GM18861 (cell line): Measurements from ENCODE around the gene ZDHHC4.
"Not testable (repeated sequence)": the region's sequence is repeated elsewhere in the genome, so short reads cannot be mapped to it uniquely, and the experiment has no call there.

ENCODE experiments used
- ATAC-seq: cut with Tn5 transposase; IDR thresholded peaks from one replicate; pipeline ENCODE4 v1.9.1; 2021; ENCODE audit not compliant: unreplicated experiment

ZDHHC4 gene

DNA sequence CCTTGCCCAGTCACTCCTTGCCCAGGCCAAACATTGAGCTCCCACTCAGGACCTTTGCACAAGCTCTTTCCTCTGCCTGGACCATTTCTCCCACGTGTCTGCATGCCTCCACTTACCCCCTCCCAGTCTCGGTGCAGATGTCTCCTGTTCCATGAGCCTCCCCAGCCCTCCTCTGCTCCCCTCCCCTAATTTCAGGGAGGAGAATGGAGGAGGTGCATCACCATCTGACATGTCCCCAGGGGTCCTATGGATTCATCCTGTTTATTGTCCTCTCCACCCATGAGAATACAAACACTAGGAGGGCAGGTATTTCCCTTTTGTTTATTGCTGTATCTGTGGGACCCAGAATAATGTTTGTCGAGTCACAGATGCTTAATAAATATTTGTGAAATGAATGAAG lies 17.4 kb upstream of the ZDHHC4 start:
- no peak for ATAC-seq

DNA sequence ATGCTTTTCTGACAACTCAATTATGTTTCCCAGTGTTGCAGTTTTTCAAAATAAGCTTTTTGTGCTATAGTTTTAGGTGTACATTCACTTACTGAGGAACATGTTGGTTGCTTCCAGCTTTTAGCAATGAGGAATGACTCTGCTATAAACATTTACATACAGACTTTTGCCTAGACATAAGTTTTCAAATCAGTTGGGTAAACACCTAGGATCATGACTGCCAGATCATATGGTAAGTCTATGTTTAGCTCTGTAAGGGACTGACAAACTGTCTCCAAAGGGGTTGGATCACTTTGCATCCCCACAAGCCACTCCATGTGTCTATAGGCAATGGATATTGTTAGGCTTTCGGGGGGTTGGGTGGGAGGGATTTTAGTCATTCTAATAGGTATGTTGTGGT lies 15.1 kb upstream of the ZDHHC4 start:
- ATAC-seq: no peak

- ATAC-seq: no peak
These were observed 13.1 kb upstream of the ZDHHC4 start for GRCh38 chr7:6563936-6564770.

DNA sequence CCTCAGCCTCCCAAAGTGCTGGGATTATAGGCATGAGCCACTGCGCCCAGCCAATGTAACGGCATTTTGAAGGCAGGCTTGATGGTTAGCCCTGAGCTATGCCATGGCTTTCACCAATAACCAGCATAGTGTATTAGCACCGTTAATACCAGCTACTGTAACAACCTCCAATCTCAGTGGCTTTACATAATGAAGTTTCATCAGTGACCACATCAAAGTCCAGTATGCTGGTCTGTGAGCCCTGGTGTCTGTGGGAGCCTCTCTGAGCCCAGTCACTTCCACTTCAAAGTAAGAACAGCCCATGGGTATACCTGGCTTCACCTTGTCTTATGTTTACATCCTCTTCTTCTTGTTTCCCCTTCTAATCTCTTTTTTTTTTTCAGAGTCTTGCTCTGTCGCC lies 11.6 kb upstream of the ZDHHC4 start:
- ATAC-seq: no peak

- no peak for ATAC-seq
These were observed 9.4 kb upstream of the ZDHHC4 start for GRCh38 chr7:6567886-6568285.

- no peak for ATAC-seq
These were observed 6.0 kb upstream of the ZDHHC4 start for GRCh38 chr7:6571160-6571779.

GRCh38 chr7:6575281-6576023 lies 1.8 kb upstream of the ZDHHC4 start:
- ATAC-seq: no peak

- no peak for ATAC-seq
These were observed 1.0 kb upstream of the ZDHHC4 start for GRCh38 chr7:6576024-6576866.

DNA sequence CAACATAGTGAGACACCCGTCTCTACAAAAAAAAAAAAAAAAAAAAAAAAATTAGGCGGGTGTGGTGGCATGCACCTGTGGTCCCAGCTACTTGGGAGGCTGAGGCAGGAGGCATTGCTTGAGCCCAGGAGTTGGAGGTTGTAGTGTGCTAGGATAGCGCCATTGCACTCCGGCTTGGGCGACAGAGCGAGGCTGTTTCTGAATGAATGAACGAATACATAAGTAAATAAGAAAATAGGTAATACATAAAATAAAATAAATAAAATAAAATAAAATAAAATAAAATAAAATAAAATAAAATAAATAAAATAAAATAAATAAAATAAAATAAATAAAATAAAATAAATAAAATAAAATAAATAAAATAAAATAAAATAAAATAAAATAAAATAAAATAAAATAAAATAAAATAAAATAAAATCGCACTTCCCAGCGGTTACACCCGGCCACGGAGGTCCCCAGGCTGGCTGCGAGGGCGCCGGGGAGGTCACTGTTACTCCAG lies 336 bp upstream of the ZDHHC4 start:
- not testable (repeated sequence) for ATAC-seq

DNA sequence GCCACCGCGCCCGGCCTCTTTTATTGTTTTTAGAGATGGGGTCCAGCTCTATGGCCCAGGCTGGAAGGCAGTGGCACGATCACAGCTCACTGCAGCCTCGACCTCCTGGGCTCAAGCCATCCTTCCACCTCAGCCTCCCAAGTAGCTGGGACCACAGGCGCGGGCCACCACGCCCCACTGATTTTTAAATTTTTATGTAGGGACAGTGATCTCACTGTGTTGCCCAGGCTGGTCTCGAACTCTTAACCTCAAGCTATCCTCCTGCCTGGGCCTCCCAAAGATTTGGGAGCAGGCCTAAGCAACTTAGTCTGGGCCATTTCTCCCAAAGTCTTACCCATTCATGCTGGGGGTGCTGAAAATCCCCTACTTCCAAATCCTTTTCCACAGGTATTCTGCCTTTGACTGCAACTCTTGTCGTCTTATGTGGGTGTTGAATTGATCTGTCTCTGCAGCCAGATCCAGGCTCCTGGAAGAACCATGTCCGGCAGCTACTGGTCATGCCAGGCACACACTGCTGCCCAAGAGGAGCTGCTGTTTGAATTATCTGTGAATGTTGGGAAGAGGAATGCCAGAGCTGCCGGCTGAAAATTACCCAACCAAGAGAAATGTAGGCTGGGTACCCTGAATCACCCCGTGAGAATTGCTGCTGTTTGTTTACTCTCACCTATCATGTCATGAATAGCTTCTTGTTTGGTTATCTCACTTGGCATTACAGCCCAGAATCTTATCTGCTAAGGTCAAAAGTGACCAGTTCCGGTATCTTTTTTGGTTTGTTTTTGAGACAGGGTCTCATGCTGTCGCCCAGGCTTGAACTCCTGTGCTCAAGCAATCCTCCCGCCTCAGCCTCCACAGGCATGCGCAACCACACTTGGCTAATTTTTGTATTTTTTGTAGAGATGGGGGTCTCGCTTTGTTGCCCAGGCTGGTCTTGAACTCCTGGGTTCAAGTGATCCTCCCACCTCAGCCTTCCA lies 1.1 kb downstream of the ZDHHC4 start:
- no peak for ATAC-seq

DNA sequence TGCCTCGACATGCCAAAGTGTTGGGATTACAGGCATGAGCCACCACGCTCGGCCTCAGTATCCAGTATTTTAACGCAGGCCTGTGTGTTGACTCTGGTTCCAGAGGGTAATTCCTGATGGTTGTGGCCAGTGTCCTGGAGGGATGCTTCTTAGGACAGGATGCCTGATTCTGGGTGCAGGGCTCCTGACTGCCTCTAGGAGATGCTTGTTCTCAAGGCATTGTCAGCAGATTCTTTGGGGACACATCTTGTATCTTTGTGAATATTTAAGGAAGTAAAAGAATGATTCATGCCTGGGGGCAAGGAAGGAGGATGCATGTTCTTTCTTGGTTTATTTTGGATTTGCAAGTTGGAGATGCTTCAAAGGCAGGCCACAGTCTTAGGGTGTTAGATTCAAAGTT lies 2.2 kb downstream of the ZDHHC4 start:
- no peak for ATAC-seq

DNA sequence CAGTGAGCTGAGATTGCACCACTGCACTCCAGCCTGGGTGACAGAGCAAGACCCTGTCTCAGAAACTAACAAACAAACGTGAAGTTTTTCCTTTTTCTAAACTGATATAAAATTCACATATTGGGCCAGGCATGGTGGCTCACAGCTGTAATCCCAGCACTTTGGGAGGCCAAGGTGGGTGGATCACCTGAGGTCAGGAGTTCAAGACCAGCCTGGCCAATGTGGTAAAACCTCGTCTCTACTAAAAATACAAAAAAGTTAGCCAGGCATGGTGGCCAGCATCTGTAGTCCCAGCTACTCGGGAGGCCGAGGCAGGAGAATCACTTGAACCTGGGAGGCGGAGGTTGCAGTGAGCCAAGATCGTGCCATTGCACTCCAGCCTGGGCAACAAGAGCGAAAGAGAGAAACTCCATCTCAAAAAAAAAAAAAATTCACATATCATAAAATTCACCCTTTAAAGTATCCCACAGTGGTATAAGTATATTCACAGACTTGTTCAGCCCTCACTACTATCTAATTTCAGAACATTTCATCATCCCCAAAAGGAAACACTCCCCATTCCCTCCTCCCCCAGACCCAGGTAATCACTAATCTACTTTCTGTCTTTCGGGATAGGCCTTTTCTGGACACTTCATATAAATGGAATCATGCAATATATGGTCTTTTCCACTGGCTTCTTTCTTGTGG lies 8.6 kb downstream of the ZDHHC4 start:
- not testable (repeated sequence) for ATAC-seq

DNA sequence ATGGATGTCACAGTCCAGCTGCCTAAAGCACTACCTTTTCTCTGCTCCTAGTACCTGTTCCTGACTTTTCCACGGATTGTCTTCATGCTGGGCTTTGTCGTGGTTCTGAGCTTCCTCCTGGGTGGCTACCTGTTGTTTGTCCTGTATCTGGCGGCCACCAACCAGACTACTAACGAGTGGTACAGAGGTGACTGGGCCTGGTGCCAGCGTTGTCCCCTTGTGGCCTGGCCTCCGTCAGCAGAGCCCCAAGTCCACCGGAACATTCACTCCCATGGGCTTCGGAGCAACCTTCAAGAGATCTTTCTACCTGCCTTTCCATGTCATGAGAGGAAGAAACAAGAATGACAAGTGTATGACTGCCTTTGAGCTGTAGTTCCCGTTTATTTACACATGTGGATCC lies 11.3 kb downstream of the ZDHHC4 start:
- ATAC-seq: no peak

- no peak for ATAC-seq
These were observed 12.0 kb downstream of the ZDHHC4 start for GRCh38 chr7:6589151-6589828.

DNA sequence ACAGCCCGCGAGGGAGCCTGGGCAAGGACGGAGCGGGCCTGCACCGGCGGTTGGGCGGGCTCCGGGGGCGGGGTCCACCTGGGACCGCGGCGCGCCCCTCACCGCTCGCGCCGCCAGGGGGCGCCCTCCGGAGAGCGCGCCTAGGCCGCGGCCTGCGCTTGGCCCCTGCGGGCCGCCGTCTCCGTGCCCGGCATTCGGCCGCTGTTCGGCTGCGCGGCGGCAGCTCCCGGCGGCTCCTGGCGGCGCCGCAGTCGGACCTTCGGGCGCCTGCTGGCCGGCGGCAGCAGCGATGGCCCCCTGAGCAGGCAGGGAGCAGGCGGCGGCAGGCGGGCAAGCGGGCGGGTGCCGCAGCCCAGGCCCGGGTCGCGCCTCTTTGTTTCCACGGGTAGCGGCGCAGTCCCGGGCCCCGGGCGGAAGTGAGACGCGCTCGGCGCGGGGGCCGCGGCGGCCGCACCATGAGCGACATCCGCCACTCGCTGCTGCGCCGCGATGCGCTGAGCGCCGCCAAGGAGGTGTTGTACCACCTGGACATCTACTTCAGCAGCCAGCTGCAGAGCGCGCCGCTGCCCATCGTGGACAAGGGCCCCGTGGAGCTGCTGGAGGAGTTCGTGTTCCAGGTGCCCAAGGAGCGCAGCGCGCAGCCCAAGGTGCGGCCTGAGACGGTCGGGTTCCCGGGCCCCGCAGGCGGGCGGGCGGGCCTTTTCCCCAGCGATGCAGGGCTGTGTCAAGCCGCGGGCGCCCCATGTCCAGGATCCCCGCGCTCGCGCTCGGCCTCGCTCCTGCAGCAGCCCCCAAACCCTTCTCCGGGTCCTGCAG lies 12.8 kb downstream of the ZDHHC4 start, which contains the start of gene INTS15:
Gene INTS15 (plus strand): TSS at position 193 of the 816 bp plus-strand sequence. CDS start 263 bp downstream, at position 456.
- peak; percentile 78 for ATAC-seq

DNA sequence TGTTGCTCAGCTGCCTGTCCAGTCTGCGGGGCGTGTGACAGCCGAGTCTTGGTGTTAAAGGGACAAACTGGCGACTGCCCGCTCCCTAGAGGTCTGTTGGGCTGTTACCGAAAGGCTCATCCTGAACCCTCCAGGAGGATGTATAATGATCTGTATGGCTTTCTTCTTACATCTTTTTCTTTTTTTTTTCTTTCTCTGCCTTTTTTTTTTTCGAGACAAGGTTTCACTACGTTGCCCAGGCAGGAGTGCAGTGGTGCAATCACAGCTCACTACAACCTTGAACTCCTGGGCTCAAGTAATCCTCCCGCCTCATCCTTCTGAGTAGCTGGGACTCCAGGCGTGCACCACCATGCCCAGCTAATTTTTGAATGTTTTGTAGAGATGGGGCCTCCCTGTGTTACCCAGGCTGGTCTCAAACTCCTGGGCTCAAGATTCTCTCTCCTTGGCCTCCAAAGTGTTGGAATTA lies 13.4 kb downstream of the ZDHHC4 start:
- peak; percentile 8 for ATAC-seq

GRCh38 chr7:6600093-6600492 lies 22.8 kb downstream of the ZDHHC4 start:
- ATAC-seq: no peak
